Activated CD8-positive, alpha-beta memory T cell treated with anti-CD3 and anti-CD28 coated beads, Interleukin-2, amount 50 U/mL, for 4 hours (primary cell): ENCODE results near the gene ACTR2.
"Not testable (repeated sequence)": the region's sequence is repeated elsewhere in the genome, so short reads cannot be mapped to it uniquely, and the experiment has no call there.

ENCODE experiments used
- DNase-seq: peaks from one replicate; pipeline ENCODE4 v3.0.0-alpha.2; 2020

ACTR2 gene

GRCh38 chr2:65231121-65231520, 3.5 kb downstream of the ACTR2 start:
- DNase-seq: no peak

GRCh38 chr2:65231892-65232477, 4.4 kb downstream of the ACTR2 start:
- DNase-seq: no peak

- no peak for DNase-seq
Observed at GRCh38 chr2:65232636-65233035, 5.0 kb downstream of the ACTR2 start.

DNA sequence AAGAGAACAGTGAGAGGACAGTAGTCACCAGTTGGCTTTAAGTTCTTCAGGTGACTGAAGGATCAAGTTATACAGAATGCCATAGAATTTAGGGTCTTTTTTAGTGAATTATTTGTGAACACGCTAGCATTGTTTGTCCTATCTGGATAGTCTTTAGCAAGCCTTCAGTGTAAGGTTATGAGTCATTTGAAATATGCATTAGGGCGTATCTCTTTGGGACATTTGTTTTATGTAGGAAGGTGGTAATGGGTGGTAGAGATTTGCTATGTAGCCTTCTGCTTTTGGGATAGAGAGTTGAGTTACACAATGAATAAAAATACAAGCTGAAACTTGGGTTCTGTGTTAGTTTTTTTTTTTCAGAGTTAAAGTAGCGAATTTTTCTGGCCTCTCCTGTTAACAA, 13.0 kb downstream of the ACTR2 start:
- DNase-seq: no peak

- not testable (repeated sequence) for DNase-seq
Observed at GRCh38 chr2:65244452-65244851, 16.8 kb downstream of the ACTR2 start.

- no peak for DNase-seq
Observed at GRCh38 chr2:65252640-65253039, 25.0 kb downstream of the ACTR2 start.

- DNase-seq: no peak
Observed at GRCh38 chr2:65255356-65255755, 27.7 kb downstream of the ACTR2 start.

GRCh38 chr2:65256054-65256453, 28.4 kb downstream of the ACTR2 start:
- DNase-seq: no peak

DNA sequence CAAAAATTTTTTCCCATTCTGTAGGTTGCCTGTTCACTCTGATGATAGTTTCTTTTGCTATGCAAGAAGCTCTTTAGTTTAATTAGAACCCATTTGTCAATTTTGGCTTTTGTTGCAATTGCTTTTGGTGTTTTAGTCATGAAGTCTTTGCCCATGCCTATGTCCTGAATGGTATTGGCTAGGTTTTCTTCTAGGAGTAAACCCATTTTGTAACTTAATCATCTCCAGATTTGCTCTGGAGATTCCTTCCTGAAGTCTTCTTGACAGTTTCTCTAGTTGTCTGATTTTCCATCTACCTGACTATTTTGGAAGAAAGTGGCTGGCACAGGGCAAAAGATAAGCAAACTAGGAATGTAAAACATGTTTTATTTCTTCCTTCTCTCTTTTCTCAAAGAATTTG, 30.2 kb downstream of the ACTR2 start:
- not testable (repeated sequence) for DNase-seq

- no peak for DNase-seq
Observed at GRCh38 chr2:65261676-65262075, 34.0 kb downstream of the ACTR2 start.

DNA sequence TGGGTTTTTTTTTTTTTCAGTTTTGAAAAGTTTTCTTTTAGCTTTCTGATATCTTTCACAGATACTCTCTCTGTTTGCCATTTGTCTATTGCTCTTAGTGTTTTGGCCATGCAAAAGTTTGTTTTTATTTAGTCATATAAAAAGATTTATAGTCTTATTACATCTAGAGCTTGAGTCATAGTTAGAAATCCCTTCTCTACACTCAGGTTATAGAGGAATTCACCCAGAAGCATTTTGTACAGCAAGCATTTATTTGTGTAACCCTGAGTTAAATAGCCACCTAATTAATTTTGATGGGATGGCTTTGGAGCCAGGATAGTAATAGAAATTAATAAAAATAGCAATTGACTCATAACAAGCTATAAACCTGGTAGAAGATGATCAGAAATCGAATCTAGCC, 35.6 kb downstream of the ACTR2 start:
- no peak for DNase-seq

DNA sequence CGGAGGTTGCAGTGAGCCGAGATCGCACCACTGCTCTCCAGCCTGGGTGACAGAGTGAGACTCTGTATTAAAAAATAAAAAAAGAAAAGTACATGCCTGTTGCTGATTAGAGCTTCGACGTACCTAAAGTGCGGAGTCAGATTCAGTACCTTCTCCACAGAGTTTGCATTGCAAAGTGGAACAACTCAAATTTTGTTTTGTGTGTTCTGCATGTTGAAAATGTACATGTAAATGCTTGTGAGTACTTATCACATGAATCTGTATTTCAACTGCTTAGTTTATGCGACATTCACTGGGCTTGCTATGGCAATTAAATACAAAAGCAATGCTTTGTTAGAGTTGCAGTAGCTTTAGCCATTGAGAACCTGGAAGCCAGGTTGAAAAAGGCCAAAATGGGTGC, 36.4 kb downstream of the ACTR2 start:
- no peak for DNase-seq

DNA sequence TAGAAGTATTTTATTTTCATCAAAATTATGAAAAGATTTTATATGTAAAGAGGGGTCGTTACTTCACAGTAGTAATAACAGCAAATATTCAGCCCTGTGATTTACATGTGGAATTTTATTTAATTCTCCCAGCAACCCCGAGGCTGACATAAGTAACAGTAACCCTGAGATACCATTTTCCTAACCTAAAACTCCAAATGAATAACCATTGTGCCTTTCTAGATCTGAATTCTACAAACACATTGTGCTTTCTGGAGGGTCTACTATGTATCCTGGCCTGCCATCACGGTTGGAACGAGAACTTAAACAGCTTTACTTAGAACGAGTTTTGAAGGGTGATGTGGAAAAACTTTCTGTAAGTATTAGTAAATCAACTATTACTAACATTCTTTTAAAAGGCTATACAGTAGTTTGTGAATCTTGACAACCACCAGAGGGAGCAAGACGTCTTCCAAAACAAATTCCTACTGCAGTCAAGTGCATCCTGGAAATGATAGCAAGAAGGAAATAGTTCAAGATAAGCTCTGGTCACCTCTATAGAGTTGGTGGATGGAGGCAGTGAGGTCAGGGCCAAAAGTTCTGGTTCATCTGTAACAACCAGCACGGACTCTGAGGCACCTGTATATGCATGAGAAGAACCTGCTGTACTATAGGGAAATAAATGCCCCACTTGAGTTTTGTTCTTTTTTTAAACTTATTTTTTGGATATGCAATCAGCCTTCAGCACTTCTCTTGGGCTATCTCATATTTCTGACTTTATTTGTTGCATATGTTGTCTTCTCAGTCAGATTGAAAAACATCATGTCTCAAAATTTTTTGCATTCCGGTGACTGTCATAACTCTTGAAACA, 37.4 kb downstream of the ACTR2 start:
- no peak for DNase-seq

DNA sequence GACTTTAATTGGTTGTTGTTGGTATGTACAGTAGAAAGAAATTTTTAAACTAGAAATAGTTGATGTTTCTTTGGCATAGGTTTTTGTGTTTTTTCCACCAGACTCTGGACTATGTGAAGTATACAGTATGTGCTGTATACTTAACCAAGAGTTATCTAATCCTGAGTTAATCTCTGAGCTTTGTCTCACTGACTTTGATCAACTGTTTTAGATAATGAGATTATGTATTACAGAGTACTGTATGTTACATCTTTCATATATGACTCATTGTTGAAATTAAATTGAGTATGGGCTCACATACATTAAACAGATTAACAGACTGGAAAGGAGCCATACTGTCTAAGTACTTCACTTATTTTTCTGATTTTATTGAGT, 38.0 kb downstream of the ACTR2 start:
- no peak for DNase-seq

- DNase-seq: no peak
Observed at GRCh38 chr2:65267008-65267407, 39.4 kb downstream of the ACTR2 start.

GRCh38 chr2:65268957-65269356, 41.3 kb downstream of the ACTR2 start:
- no peak for DNase-seq

- no peak for DNase-seq
Observed at GRCh38 chr2:65273344-65273743, 45.7 kb downstream of the ACTR2 start.

GRCh38 chr2:65275141-65275915, 47.7 kb downstream of the ACTR2 start:
- DNase-seq: no peak

DNA sequence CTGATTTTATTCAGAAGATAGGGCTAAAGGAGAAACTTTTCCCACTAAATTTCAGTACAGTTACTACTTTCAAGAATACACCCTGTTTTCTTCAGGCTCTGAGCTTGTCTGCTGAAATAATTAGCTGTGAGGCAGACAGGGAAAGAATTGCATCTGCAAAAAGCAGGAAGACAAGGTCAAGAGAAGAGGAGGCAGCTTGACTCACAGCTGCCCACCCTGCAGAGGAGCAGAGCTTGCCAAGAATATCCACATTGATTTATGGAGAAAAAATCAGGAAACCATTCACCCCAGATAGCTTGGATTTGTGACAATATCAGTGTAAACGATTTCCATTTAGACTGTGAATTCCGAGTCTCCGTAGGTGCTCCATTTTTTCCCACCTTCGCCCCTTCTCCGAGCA, 49.0 kb downstream of the ACTR2 start:
- no peak for DNase-seq

- no peak for DNase-seq
Observed at GRCh38 chr2:65277118-65277517, 49.5 kb downstream of the ACTR2 start.

DNA sequence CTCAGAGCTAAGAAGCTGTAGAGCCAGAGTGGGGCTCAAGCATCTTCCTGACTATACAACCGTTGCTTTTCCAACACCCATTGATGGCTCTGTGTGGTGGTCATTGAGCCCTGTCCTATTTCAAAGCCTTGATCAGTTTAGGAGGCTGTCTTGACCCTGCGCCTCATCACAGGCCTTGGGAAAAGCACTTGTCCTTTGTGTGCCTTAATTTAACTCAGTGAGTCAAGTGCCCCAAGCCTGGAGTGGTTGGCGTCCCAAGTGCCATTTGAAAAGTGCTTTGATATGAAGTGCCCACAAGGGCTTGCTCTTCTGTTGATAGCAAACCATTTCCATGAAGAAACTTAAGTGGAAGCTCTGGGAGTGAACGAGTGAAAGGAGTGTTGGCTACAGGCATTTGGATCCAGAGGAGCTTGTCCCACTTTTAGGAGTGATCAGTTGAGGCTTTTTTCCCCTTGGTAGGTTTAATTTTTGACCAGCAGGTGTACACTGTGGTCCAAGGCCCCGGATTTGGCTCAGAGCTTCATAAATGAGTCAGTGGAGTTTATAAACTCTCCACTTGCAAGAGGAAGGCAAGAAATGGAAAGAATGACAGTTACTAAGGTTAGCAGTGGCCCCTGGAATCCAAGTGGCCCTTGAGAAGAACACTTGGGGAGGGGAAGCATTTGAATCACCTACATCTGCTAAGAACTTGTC, 50.3 kb downstream of the ACTR2 start:
- DNase-seq: no peak

GRCh38 chr2:65278531-65278981, 50.9 kb downstream of the ACTR2 start:
- DNase-seq: no peak

DNA sequence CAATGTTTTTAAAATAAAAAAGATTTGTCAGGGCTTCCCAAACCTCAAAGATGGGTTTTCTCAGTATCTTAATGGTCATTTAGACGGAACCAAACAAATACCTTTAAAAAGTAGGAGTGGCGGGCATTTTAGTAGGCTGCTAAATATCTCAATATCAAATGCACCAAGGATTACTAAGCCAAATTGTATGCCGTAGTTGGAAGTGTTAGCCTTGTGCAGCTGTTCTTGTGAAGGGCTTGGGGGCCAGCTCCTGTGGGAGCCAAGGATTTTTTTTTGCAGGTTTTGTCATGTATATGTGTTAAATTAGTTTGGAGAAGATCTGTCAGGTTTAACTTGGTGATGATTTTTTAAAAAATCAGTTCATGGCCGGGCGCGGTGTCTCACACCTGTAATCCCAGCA, 52.1 kb downstream of the ACTR2 start:
- no peak for DNase-seq
